Measurements from ENCODE around the gene CDYL.

The CDYL gene

GRCh38 chr6:4885341-4885933, 109.2 kb downstream of the CDYL start:
- no peak for DNase-seq

- no peak for DNase-seq
Observed at GRCh38 chr6:4888841-4889240, 112.6 kb downstream of the CDYL start.

- DNase-seq: no peak
Observed at GRCh38 chr6:4889701-4890100, 113.5 kb downstream of the CDYL start.

- no peak for DNase-seq
Observed at GRCh38 chr6:4890191-4890590, 114.0 kb downstream of the CDYL start.

- no peak for DNase-seq
Observed at GRCh38 chr6:4890627-4891026, 114.4 kb downstream of the CDYL start.

- no peak for DNase-seq
Observed at GRCh38 chr6:4891141-4891540, 114.9 kb downstream of the CDYL start.

GRCh38 chr6:4892785-4893485, 116.7 kb downstream of the CDYL start:
- DNase-seq: no peak

GRCh38 chr6:4894049-4894448, 117.8 kb downstream of the CDYL start:
- DNase-seq: no peak

GRCh38 chr6:4895971-4896370, 119.8 kb downstream of the CDYL start:
- DNase-seq: no peak

- DNase-seq: no peak
Observed at GRCh38 chr6:4896401-4896800, 120.2 kb downstream of the CDYL start.

GRCh38 chr6:4899249-4900034, 123.2 kb downstream of the CDYL start:
- no peak for DNase-seq

- DNase-seq: no peak
Observed at GRCh38 chr6:4901386-4902061, 125.3 kb downstream of the CDYL start.

- no peak for DNase-seq
Observed at GRCh38 chr6:4902363-4902762, 126.2 kb downstream of the CDYL start.

GRCh38 chr6:4903121-4903520, 126.9 kb downstream of the CDYL start:
- no peak for DNase-seq

- no peak for DNase-seq
Observed at GRCh38 chr6:4903751-4904370, 127.7 kb downstream of the CDYL start.

GRCh38 chr6:4904461-4905025, 128.3 kb downstream of the CDYL start:
- DNase-seq: no peak

- no peak for DNase-seq
Observed at GRCh38 chr6:4905826-4906225, 129.6 kb downstream of the CDYL start.

- DNase-seq: no peak
Observed at GRCh38 chr6:4906293-4907276, 130.4 kb downstream of the CDYL start.

GRCh38 chr6:4907602-4908001, 131.4 kb downstream of the CDYL start:
- DNase-seq: no peak

GRCh38 chr6:4908062-4908461, 131.9 kb downstream of the CDYL start:
- no peak for DNase-seq

- no peak for DNase-seq
Observed at GRCh38 chr6:4909063-4909706, 133.0 kb downstream of the CDYL start.

Data from NCI-H748 treated with DMSO at 0.1 percent for 48 hours (cell line).